HG02870 (cell line): ENCODE results near the gene ZNF813.

ENCODE experiments used
- ATAC-seq: cut with Tn5 transposase; IDR thresholded peaks from one replicate; pipeline ENCODE4 v1.9.1; 2021; ENCODE audit warnings: mild to moderate bottlenecking, moderate library complexity; ENCODE audit not compliant: unreplicated experiment

ZNF813 gene

GRCh38 chr19:53519446-53519845 is 51.9 kb downstream of the ZNF813 start:
- ATAC-seq = no peak

- ATAC-seq = no peak
Observed at GRCh38 chr19:53520163-53520546, 52.6 kb downstream of the ZNF813 start.

- ATAC-seq = peak; percentile 97
Observed at GRCh38 chr19:53520547-53521372, 53.2 kb downstream of the ZNF813 start.

- ATAC-seq = no peak
Observed at GRCh38 chr19:53521373-53522202, 54.1 kb downstream of the ZNF813 start.

- no peak for ATAC-seq
Observed at GRCh38 chr19:53525922-53526321, 58.4 kb downstream of the ZNF813 start.

GRCh38 chr19:53530622-53531021 is 63.1 kb downstream of the ZNF813 start:
- ATAC-seq = no peak

- ATAC-seq = no peak
Observed at GRCh38 chr19:53531457-53531856, 63.9 kb downstream of the ZNF813 start.

GRCh38 chr19:53532362-53532761 is 64.8 kb downstream of the ZNF813 start:
- no peak for ATAC-seq

- no peak for ATAC-seq
Observed at GRCh38 chr19:53536225-53536548, 68.7 kb downstream of the ZNF813 start.

- ATAC-seq = peak; percentile 12
Observed at GRCh38 chr19:53537121-53537520, 69.6 kb downstream of the ZNF813 start.

GRCh38 chr19:53537521-53538377 is 70.2 kb downstream of the ZNF813 start, which contains the start of gene ZNF331:
Gene ZNF331 (plus strand): TSS chr19:53538145. CDS start chr19:53569377, 31,232 bp downstream.
- peak; percentile 63 for ATAC-seq

- no peak for ATAC-seq
Observed at GRCh38 chr19:53538378-53539109, 71.0 kb downstream of the ZNF813 start.

- ATAC-seq = no peak
Observed at GRCh38 chr19:53540091-53540490, 72.6 kb downstream of the ZNF813 start.

GRCh38 chr19:53541971-53542370 is 74.4 kb downstream of the ZNF813 start:
- no peak for ATAC-seq

- ATAC-seq = no peak
Observed at GRCh38 chr19:53545271-53546065, 77.9 kb downstream of the ZNF813 start.
